Skin of body (tissue), 2 donors: Measurements from ENCODE around the gene SESTD1. TPM values are rescaled to one million over a fixed set of nuclear protein-coding genes. Genes with fewer than 3 reads are reported as not detected.

Source experiments
- DNase-seq: peaks from one replicate; lab custom pipeline; 2025; lab: John Stamatoyannopoulos, UW
- total RNA-seq: library from RNA; depleted of rRNA; stranded (reverse); fragments of >200 nt; gene quantifications from one replicate; pipeline ENCODE4 v1.2.3, GENCODE V29; 2014

The SESTD1 gene
- total RNA-seq, 1 donor from 2014 or later: 32.0 TPM

- DNase-seq: no peak
Observed at GRCh38 chr2:179186126-179186525, 78.5 kb downstream of the SESTD1 start.

GRCh38 chr2:179184610-179185009 lies 80.0 kb downstream of the SESTD1 start:
- no peak for DNase-seq

- DNase-seq: no peak
Observed at GRCh38 chr2:179181002-179181401, 83.6 kb downstream of the SESTD1 start.

GRCh38 chr2:179180242-179180641 lies 84.4 kb downstream of the SESTD1 start:
- DNase-seq: no peak

- DNase-seq: no peak
Observed at GRCh38 chr2:179179719-179180118, 84.9 kb downstream of the SESTD1 start.

GRCh38 chr2:179177694-179178093 lies 86.9 kb downstream of the SESTD1 start:
- DNase-seq: no peak

- no peak for DNase-seq
Observed at GRCh38 chr2:179174240-179174639, 90.4 kb downstream of the SESTD1 start.

- no peak for DNase-seq
Observed at GRCh38 chr2:179172894-179173293, 91.7 kb downstream of the SESTD1 start.

GRCh38 chr2:179171371-179171770 lies 93.3 kb downstream of the SESTD1 start:
- no peak for DNase-seq

GRCh38 chr2:179170901-179171300 lies 93.7 kb downstream of the SESTD1 start:
- no peak for DNase-seq

- no peak for DNase-seq
Observed at GRCh38 chr2:179165356-179166000, 99.2 kb downstream of the SESTD1 start.

GRCh38 chr2:179141206-179141605 lies 123.4 kb downstream of the SESTD1 start:
- DNase-seq: no peak

GRCh38 chr2:179140571-179140970 lies 124.1 kb downstream of the SESTD1 start:
- DNase-seq: no peak

GRCh38 chr2:179139506-179139905 lies 125.1 kb downstream of the SESTD1 start:
- DNase-seq: no peak

- peak; percentile 35 for DNase-seq
Observed at GRCh38 chr2:179137200-179137759, 127.4 kb downstream of the SESTD1 start.

GRCh38 chr2:179133016-179133415 lies 131.6 kb downstream of the SESTD1 start:
- no peak for DNase-seq

- no peak for DNase-seq
Observed at GRCh38 chr2:179132076-179132475, 132.6 kb downstream of the SESTD1 start.

- DNase-seq: no peak
Observed at GRCh38 chr2:179130560-179130959, 134.1 kb downstream of the SESTD1 start.

GRCh38 chr2:179129574-179130238 lies 134.9 kb downstream of the SESTD1 start:
- DNase-seq: no peak

GRCh38 chr2:179125404-179125803 lies 139.2 kb downstream of the SESTD1 start:
- DNase-seq: no peak

GRCh38 chr2:179124282-179124681 lies 140.3 kb downstream of the SESTD1 start:
- no peak for DNase-seq

GRCh38 chr2:179123272-179123662 lies 141.4 kb downstream of the SESTD1 start:
- no peak for DNase-seq

- DNase-seq: no peak
Observed at GRCh38 chr2:179107737-179108136, 156.9 kb downstream of the SESTD1 start.
